Caco-2 (cell line): ENCODE results near the gene NUP210L. TPM values are rescaled to one million over a fixed set of nuclear protein-coding genes. Genes with fewer than 3 reads are reported as not detected.

Source experiments
- BruUV-seq: library from RNA; stranded (reverse); fragments of 400-500 nt; replicated peaks from 2 replicates; lab custom pipeline; 2021; lab: Mats Ljungman, UMichigan
- CTCF ChIA-PET: fragments of 300-600 bp; sonication (Branson Sonifier 250); formaldehyde crosslinking; loops from one replicate; lab custom pipeline; 2022; ENCODE audit warnings: antibody characterized with exemption; lab: Charles Lee
- POLR2A ChIA-PET: fragments of 300-600 bp; sonication (Branson Sonifier 250); formaldehyde crosslinking; loops from one replicate; lab custom pipeline; 2022; ENCODE audit warnings: antibody characterized with exemption; lab: Charles Lee
- DNase-seq, 2 experiments: peaks; one replicate each; pipeline versions ENCODE4 v3.0.0 to v3.0.0-alpha.2; 2020 to 2022
- H3K27me3 ChIP-seq: replicated peaks from 2 replicates; pipeline ENCODE4 v1.6.0; 2011; ENCODE audit warnings: low read length; ENCODE audit not compliant: control insufficient read depth, insufficient read depth
- H3K36me3 ChIP-seq: 2 replicates; pipeline ENCODE4 v1.5.1; 2011; ENCODE audit warnings: low read length; ENCODE audit not compliant: control insufficient read depth, insufficient read depth
- H3K4me1 ChIP-seq: fragments of 250-450 bp; sonication (Bioruptor Pico); 2 replicates; pipeline ENCODE4 v1.5.1; 2020; ENCODE audit warnings: mild to moderate bottlenecking
- H3K4me3 ChIP-seq: 2 replicates; pipeline ENCODE4 v1.5.1; 2011; ENCODE audit warnings: low read depth, mild to moderate bottlenecking, control low read depth, low read length
- H3K9me3 ChIP-seq: fragments of 250-450 bp; sonication (Bioruptor Pico); 2 replicates; pipeline ENCODE4 v1.5.1; 2020; ENCODE audit warnings: mild to moderate bottlenecking, moderate library complexity
- H3K27ac Mint-ChIP-seq: one replicate; pipeline ENCODE4 v1.8.0; 2022; ENCODE audit warnings: mixed read lengths; ENCODE audit not compliant: unreplicated experiment
- H3K27me3 Mint-ChIP-seq: one replicate; pipeline ENCODE4 v1.8.0; 2022; ENCODE audit warnings: mixed read lengths; ENCODE audit not compliant: insufficient read depth, unreplicated experiment
- H3K36me3 Mint-ChIP-seq: one replicate; pipeline ENCODE4 v1.8.0; 2022; ENCODE audit warnings: mild to moderate bottlenecking, mixed read lengths; ENCODE audit not compliant: insufficient read depth, unreplicated experiment
- H3K4me1 Mint-ChIP-seq: one replicate; pipeline ENCODE4 v1.8.0; 2022; ENCODE audit warnings: low read depth, mixed read lengths; ENCODE audit not compliant: unreplicated experiment
- H3K4me3 Mint-ChIP-seq: one replicate; pipeline ENCODE4 v1.8.0; 2022; ENCODE audit warnings: mild to moderate bottlenecking, moderate library complexity, mixed read lengths; ENCODE audit not compliant: unreplicated experiment
- H3K9me3 Mint-ChIP-seq: one replicate; pipeline ENCODE4 v1.8.0; 2022; ENCODE audit warnings: mixed read lengths; ENCODE audit not compliant: unreplicated experiment
- CTCF ChIP-seq, 2 experiments: fragments of 200-600 bp in 1 of 2; IDR thresholded peaks; 1 replicate in 1 of 2; 2 replicates in 1 of 2; pipeline versions ENCODE4 v1.5.1 to v1.8.0; 2011 to 2022; ENCODE audit warnings: antibody characterized with exemption in 1 of 2, control low read depth in 1 of 2, inconsistent platforms in 1 of 2, low read depth in 1 of 2, low read length in 1 of 2, mild to moderate bottlenecking in 1 of 2, moderate library complexity in 1 of 2; ENCODE audit not compliant: insufficient read depth in 1 of 2, severe bottlenecking in 1 of 2, unreplicated experiment in 1 of 2
- intact Hi-C: fragments of 100-400 bp; cut with micrococcal nuclease; formaldehyde crosslinking; loops from one replicate; pipeline ENCODE4 v1.10.0; 2022; ENCODE audit not compliant: unreplicated experiment
- total RNA-seq: library from RNA; stranded (reverse); gene quantifications from 2 replicates; pipeline ENCODE4 v1.2.3, GENCODE V29; 2022

NUP210L gene
- total RNA-seq, 1 experiment from 2014 or later: 0.07 TPM

GRCh38 chr1:154183046-154183915 is 28.4 kb upstream of the NUP210L start:
- no peaks in the 10 kb centered on the region for H3K27me3 ChIP-seq
- intact Hi-C loops: no loop called here
- H3K36me3 ChIP-seq: 0 out of 2 replicates have a peak, but pooled peaks cover 2% of the 10 kb centered on the region
- TSS peak; percentile 76 for BruUV-seq
- no peaks in the 10 kb centered on the region for H3K9me3 ChIP-seq
- peaks cover 58% of the 10 kb centered on the region for H3K36me3 Mint-ChIP-seq
- peak overlapping the region; percentile 92 for H3K4me3 Mint-ChIP-seq
- DNase-seq: peak; percentile 99
- no peaks in the 10 kb centered on the region for H3K9me3 Mint-ChIP-seq
- H3K4me1 Mint-ChIP-seq: peaks cover 52% of the 10 kb centered on the region
- POLR2A ChIA-PET: no interaction called here
- H3K27ac Mint-ChIP-seq: peak overlapping the region; percentile 96
- H3K4me1 ChIP-seq: peaks cover 58% of the 10 kb centered on the region
- TF ChIP-seq CTCF (IDR thresholded peaks at IDR 0.05; ENCODE audit: insufficient read depth in 1 of 2, low read depth in 1 of 2, low read length in 1 of 2, severe bottlenecking in 1 of 2, unreplicated experiment in 1 of 2): peak in 1 of 2 experiments; percentile 7
- peak overlapping the region; percentile 70 for H3K4me3 ChIP-seq
- H3K27me3 Mint-ChIP-seq: no peaks in the 10 kb centered on the region
- CTCF ChIA-PET: no interaction called here

DNA sequence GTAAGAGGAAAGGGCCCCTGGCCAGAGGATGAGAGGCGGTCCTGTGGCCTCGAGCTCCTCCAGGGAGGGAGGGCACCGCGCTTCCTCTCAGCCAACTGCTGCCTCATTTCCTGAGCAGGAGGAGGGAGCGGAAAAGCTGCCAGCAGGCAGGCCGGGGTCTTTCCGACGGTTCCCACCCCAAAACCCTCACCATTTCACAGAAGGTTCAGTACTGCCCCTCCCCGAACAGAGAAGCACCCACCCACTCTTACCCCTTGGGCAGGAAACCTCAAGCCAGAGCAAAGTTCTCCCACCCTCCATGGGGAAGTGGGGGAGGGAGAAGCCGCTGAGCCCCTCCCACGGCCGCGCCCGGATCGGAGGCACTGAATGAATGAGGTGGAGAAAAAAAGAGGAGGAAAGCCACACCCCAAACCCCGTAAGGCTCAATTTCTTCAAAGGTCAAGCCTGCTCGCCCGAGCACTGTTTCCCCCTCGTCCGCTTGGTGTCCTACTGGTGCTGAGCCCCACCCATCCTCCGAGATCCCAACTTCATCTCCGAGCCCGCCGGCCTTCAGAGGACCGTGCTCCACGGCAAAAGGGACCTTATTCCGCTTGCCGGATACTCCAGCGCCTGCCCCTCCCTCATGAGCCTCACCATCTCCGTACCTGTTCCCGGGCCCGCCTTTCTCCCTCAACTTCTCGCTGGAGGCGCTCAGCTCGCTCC is 27.6 kb upstream of the NUP210L start:
- H3K4me3 ChIP-seq: peak overlapping the region; percentile 70
- no peaks in the 10 kb centered on the region for H3K27me3 ChIP-seq
- H3K4me1 ChIP-seq: peaks cover 59% of the 10 kb centered on the region
- Mint-ChIP-seq H3K9me3 (no peaks in the 10 kb centered on the region), H3K4me1 (peaks cover 56% of the 10 kb centered on the region), H3K27ac (peak overlapping the region; percentile 96), H3K4me3 (peak overlapping the region; percentile 92), H3K36me3 (peaks cover 66% of the 10 kb centered on the region), H3K27me3 (no peaks in the 10 kb centered on the region)
- H3K9me3 ChIP-seq: no peaks in the 10 kb centered on the region
- DNase-seq: peak; percentile 76 to 84
- BruUV-seq: no TSS peak
- peaks cover 3% of the 10 kb centered on the region; the same call in 1 of the 2 replicates for H3K36me3 ChIP-seq
- ChIA-PET CTCF (no interaction called here), POLR2A (interaction anchor here (0.9 kb wide), 1 partner anchor 192 kb away, joined by 6 read pairs; the partner anchor contains the start of gene RPS27)
- intact Hi-C loops: loop anchor here (1.0 kb wide), 1 partner anchor 181 kb away; no protein-coding TSS in a partner anchor
- TF ChIP-seq CTCF (IDR thresholded peaks at IDR 0.05; ENCODE audit: insufficient read depth in 1 of 2, low read depth in 1 of 2, low read length in 1 of 2, severe bottlenecking in 1 of 2, unreplicated experiment in 1 of 2): peak in 1 of 2 experiments; percentile 14

DNA sequence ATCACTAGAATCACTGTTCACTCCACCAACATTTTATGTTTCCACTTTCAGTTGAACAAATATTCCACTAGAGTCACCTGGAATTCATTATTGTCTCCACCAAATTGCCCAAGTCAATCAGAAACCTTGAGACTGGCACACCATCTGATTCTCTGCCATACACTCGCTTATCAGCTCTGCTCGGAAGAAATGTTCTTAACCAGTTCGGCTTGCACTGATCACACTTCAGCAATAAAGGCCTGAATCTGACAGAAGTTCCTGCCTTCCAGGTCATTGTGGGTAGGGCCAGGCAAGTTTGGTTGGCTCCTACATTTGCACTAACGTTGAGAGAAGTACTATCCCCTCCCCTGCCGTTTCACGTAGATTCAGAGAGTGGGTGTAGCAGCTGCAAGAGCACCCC is 27.1 kb upstream of the NUP210L start:
- POLR2A ChIA-PET: interaction anchor here (0.9 kb wide), 1 partner anchor 192 kb away, joined by 6 read pairs; the partner anchor contains the start of gene RPS27
- no peak for TF ChIP-seq CTCF (IDR thresholded peaks at IDR 0.05; ENCODE audit: insufficient read depth in 1 of 2, low read depth in 1 of 2, low read length in 1 of 2, severe bottlenecking in 1 of 2, unreplicated experiment in 1 of 2)
- CTCF ChIA-PET: no interaction called here
- Mint-ChIP-seq H3K36me3 (peaks cover 69% of the 10 kb centered on the region), H3K27ac (peak overlapping the region; percentile 96), H3K9me3 (no peaks in the 10 kb centered on the region), H3K4me1 (peaks cover 56% of the 10 kb centered on the region), H3K27me3 (no peaks in the 10 kb centered on the region), H3K4me3 (peak overlapping the region; percentile 92)
- Histone ChIP-seq H3K9me3 (no peaks in the 10 kb centered on the region), H3K4me3 (peak overlapping the region; percentile 70), H3K4me1 (peaks cover 59% of the 10 kb centered on the region), H3K36me3 (peaks cover 3% of the 10 kb centered on the region; the same call in 1 of the 2 replicates), H3K27me3 (no peaks in the 10 kb centered on the region)
- TSS peak; percentile 28 for BruUV-seq
- no peak for DNase-seq
- intact Hi-C loops: loop anchor here (1.0 kb wide), 1 partner anchor 181 kb away; no protein-coding TSS in a partner anchor
